Naive thymus-derived CD4-positive, alpha-beta T cell (primary cell): ENCODE data around the gene TMEM45A. TPM values are rescaled to one million over a fixed set of nuclear protein-coding genes. Genes with fewer than 3 reads are reported as not detected.

ENCODE experiments used
- ATAC-seq: fragments of 150-1000 bp; cut with Tn5 transposase; 2 replicates; pipeline ENCODE4 v1.10.0; 2021; ENCODE audit warnings: mild to moderate bottlenecking, moderate library complexity
- CTCF ChIA-PET: fragments of 350-600 bp; sonication (Branson Sonifier 250); formaldehyde crosslinking; loops from one replicate; lab custom pipeline; 2021; ENCODE audit warnings: antibody characterized with exemption; lab: Charles Lee
- POLR2A ChIA-PET: fragments of 350-600 bp; sonication (Branson Sonifier 250); formaldehyde crosslinking; loops from one replicate; lab custom pipeline; 2021; ENCODE audit warnings: antibody characterized with exemption, inconsistent platforms; lab: Charles Lee
- DNase-seq, 9 donors: peaks; one replicate each; pipeline versions ENCODE4 v3.0.0 to v3.0.0-alpha.2; 2020 to 2022; ENCODE audit warnings: mixed read lengths in 1 of 9
- H3K27ac ChIP-seq: one replicate; pipeline ENCODE4 v1.7.0; 2013; ENCODE audit warnings: mild to moderate bottlenecking, low read depth, low read length, moderate library complexity
- H3K27me3 ChIP-seq, 2 donors: one replicate each; pipeline ENCODE4 v1.7.0; 2013; ENCODE audit warnings: low read length in 2 of 2, mild to moderate bottlenecking in 2 of 2, moderate library complexity in 2 of 2; ENCODE audit not compliant: control insufficient read depth in 2 of 2, insufficient read depth in 2 of 2
- H3K36me3 ChIP-seq, 3 experiments: 1 replicate in 2 of 3; 2 replicates in 1 of 3; pipeline ENCODE4 v1.7.0; 2013; ENCODE audit warnings: low read length in 3 of 3, mild to moderate bottlenecking in 3 of 3, moderate library complexity in 1 of 3; ENCODE audit not compliant: insufficient read depth in 3 of 3, control insufficient read depth in 2 of 3
- H3K4me1 ChIP-seq, 2 donors: one replicate each; pipeline ENCODE4 v1.7.0; 2013; ENCODE audit warnings: low read length in 2 of 2, mild to moderate bottlenecking in 2 of 2, moderate library complexity in 1 of 2; ENCODE audit not compliant: control insufficient read depth in 2 of 2, insufficient read depth in 2 of 2
- H3K4me3 ChIP-seq: 2 replicates; pipeline ENCODE4 v1.7.0; 2013; ENCODE audit warnings: mild to moderate bottlenecking, low read length
- H3K9me3 ChIP-seq, 3 experiments: 1 replicate in 2 of 3; 2 replicates in 1 of 3; pipeline ENCODE4 v1.7.0; 2013; ENCODE audit warnings: low read length in 3 of 3; ENCODE audit not compliant: control insufficient read depth in 2 of 3
- H3K27ac Mint-ChIP-seq, 9 donors: one replicate each; pipeline ENCODE4 v1.8.0; 2020 to 2022; ENCODE audit warnings: mixed read lengths in 9 of 9, mild to moderate bottlenecking in 8 of 9, moderate library complexity in 5 of 9, inconsistent platforms in 2 of 9
- H3K27me3 Mint-ChIP-seq, 5 donors: one replicate each; pipeline ENCODE4 v1.8.0; 2021 to 2022; ENCODE audit warnings: mixed read lengths in 5 of 5, mild to moderate bottlenecking in 1 of 5
- H3K36me3 Mint-ChIP-seq, 5 donors: one replicate each; pipeline ENCODE4 v1.8.0; 2020 to 2022; ENCODE audit warnings: mixed read lengths in 5 of 5, mild to moderate bottlenecking in 3 of 5, inconsistent platforms in 1 of 5
- H3K4me1 Mint-ChIP-seq, 7 donors: one replicate each; pipeline ENCODE4 v1.8.0; 2020 to 2022; ENCODE audit warnings: mixed read lengths in 7 of 7, mild to moderate bottlenecking in 3 of 7, inconsistent platforms in 1 of 7
- H3K4me3 Mint-ChIP-seq, 10 donors: one replicate each; pipeline ENCODE4 v1.8.0; 2020 to 2022; ENCODE audit warnings: mild to moderate bottlenecking in 10 of 10, mixed read lengths in 10 of 10, moderate library complexity in 6 of 10, inconsistent platforms in 2 of 10
- H3K9me3 Mint-ChIP-seq, 11 donors: one replicate each; pipeline ENCODE4 v1.8.0; 2020 to 2022; ENCODE audit warnings: mixed read lengths in 11 of 11, mild to moderate bottlenecking in 4 of 11, inconsistent platforms in 1 of 11, moderate library complexity in 1 of 11
- intact Hi-C, 2 donors: fragments of 100-400 bp; cut with micrococcal nuclease; formaldehyde crosslinking; loops; one replicate each; pipeline ENCODE4 v1.15.1; 2023
- polyA plus RNA-seq, 2 donors: library from polyadenylated mRNA; unstranded; fragments of 300-500 nt; fragmentation: Illumina TruSeq; gene quantifications; one replicate each; pipeline ENCODE4 v1.2.3, GENCODE V29; 2021
- total RNA-seq, 6 experiments: library from RNA in 5 of 6; stranded (reverse) in 5 of 6; gene quantifications; 1 replicate in 5 of 6; 2 replicates in 1 of 6; pipeline ENCODE4 v1.2.3 and lab custom pipeline; 2021 to 2026

The TMEM45A gene
- total and polyA plus RNA-seq, 7 experiments from 2014 or later: 0.11 to 0.44 (median 0.21) TPM; not detected in 2

DNA sequence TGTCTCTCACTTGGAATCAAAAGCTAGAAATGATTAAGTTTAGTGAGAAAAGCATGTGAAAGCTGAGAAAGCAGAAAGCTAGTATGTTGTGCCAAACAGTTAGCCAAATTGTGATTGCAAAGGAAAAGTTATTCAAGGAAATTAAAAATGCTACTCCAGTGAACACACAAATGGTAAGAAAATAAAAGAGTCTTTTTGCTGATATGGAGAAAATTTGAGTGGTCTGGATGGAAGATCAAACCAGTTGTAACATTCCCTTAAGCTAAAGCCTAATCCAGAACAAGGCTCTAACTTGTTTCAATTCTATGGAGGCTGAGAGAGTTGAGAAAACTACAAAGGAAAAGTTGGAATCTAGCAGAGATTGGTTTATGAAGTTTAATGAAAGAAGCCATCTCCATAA is 128.8 kb downstream of the TMEM45A start:
- Histone ChIP-seq H3K4me3 (no peak overlapping the region), H3K27me3 (no peaks in the 10 kb centered on the region), H3K36me3 (no peaks in the 10 kb centered on the region), H3K4me1 (no peaks in the 10 kb centered on the region), H3K9me3 (no peaks in the 10 kb centered on the region), H3K27ac (no peak overlapping the region)
- intact Hi-C loops: no loop called here
- no peak for ATAC-seq
- ChIA-PET CTCF (no interaction called here), POLR2A (no interaction called here)
- Mint-ChIP-seq H3K4me1 (no peaks in the 10 kb centered on the region), H3K27ac (no peak overlapping the region), H3K4me3 (no peak overlapping the region), H3K9me3 (peaks cover 0 to 14% (median 7%) of the 10 kb centered on the region in 11 donors), H3K27me3 (peaks cover 0 to 30% (median 0%) of the 10 kb centered on the region in 5 donors), H3K36me3 (peaks cover 0 to 1% (median 0%) of the 10 kb centered on the region in 5 donors)
- DNase-seq: no peak

Other genes starting within 250 kb of the TMEM45A start
- 10 to 100 TPM; 30.8 to 42.4 (median 33.9) TPM for gene TBC1D23, start 231.6 kb upstream of the TMEM45A start, total RNA-seq
- gene TBC1D23, start 231.6 kb upstream of the TMEM45A start, polyA plus RNA-seq: 10 to 100 TPM; 14.0 to 17.5 TPM
- 10 to 100 TPM; 25.3 to 51.6 (median 30.6) TPM for gene NIT2, start 157.9 kb upstream of the TMEM45A start, total RNA-seq
- 10 to 100 TPM; 29.3 to 50.8 TPM for gene NIT2, start 157.9 kb upstream of the TMEM45A start, polyA plus RNA-seq
- 10 to 100 TPM; 18.3 to 43.7 (median 35.5) TPM for gene TOMM70, start 91.5 kb upstream of the TMEM45A start, total RNA-seq
- 10 to 100 TPM; 20.5 to 22.6 TPM for gene TOMM70, start 91.5 kb upstream of the TMEM45A start, polyA plus RNA-seq
- 1 to 10 TPM in 4 of 5 experiments, under 1 TPM in 1; 0.82 to 2.4 (median 1.6) TPM for gene LNP1, start 91.1 kb upstream of the TMEM45A start, total RNA-seq
- under 1 TPM; 0.37 to 0.92 TPM for gene LNP1, start 91.1 kb upstream of the TMEM45A start, polyA plus RNA-seq
- gene ADGRG7, start 117.0 kb downstream of the TMEM45A start, total RNA-seq: not detected
- not detected for gene ADGRG7, start 117.0 kb downstream of the TMEM45A start, polyA plus RNA-seq
- 10 to 100 TPM; 40.8 to 72.2 (median 45.6) TPM for gene TFG, start 216.9 kb downstream of the TMEM45A start, total RNA-seq
- gene TFG, start 216.9 kb downstream of the TMEM45A start, polyA plus RNA-seq: 10 to 100 TPM; 41.6 to 53.8 TPM